CD4-positive, alpha-beta memory T cell (primary cell): ENCODE results near the gene ANKRD50. TPM values are rescaled to one million over a fixed set of nuclear protein-coding genes. Genes with fewer than 3 reads are reported as not detected.

ENCODE experiments used
- CTCF ChIA-PET: fragments of 350-600 bp; sonication (Branson Sonifier 250); formaldehyde crosslinking; loops from one replicate; lab custom pipeline; 2021; ENCODE audit warnings: inconsistent platforms; ENCODE audit not compliant: partially characterized antibody; lab: Charles Lee
- POLR2A ChIA-PET: fragments of 350-600 bp; sonication (Branson Sonifier 250); formaldehyde crosslinking; loops from one replicate; lab custom pipeline; 2021; ENCODE audit not compliant: partially characterized antibody; lab: Charles Lee
- DNase-seq, 5 donors: peaks; one replicate each; pipeline versions ENCODE4 v3.0.0 to v3.0.0-alpha.2; 2020 to 2022; ENCODE audit warnings: mixed read lengths in 1 of 5
- H3K27ac ChIP-seq: one replicate; pipeline ENCODE4 v1.7.0; 2013; ENCODE audit warnings: low read depth, low read length
- H3K27me3 ChIP-seq: 2 replicates; pipeline ENCODE4 v1.7.0; 2013; ENCODE audit warnings: mild to moderate bottlenecking, low read length, moderate library complexity; ENCODE audit not compliant: insufficient read depth
- H3K36me3 ChIP-seq: 2 replicates; pipeline ENCODE4 v1.7.0; 2013; ENCODE audit warnings: mild to moderate bottlenecking, low read length, moderate library complexity; ENCODE audit not compliant: insufficient read depth
- H3K4me1 ChIP-seq: 2 replicates; pipeline ENCODE4 v1.7.0; 2013; ENCODE audit warnings: mild to moderate bottlenecking, low read length, moderate library complexity; ENCODE audit not compliant: insufficient read depth
- H3K4me3 ChIP-seq, 2 donors: one replicate each; pipeline ENCODE4 v1.7.0; 2013; ENCODE audit warnings: low read length in 2 of 2, mild to moderate bottlenecking in 1 of 2
- H3K9me3 ChIP-seq, 2 donors: one replicate each; pipeline ENCODE4 v1.7.0; 2013; ENCODE audit warnings: low read length in 2 of 2, control low read depth in 1 of 2; ENCODE audit not compliant: control insufficient read depth in 1 of 2
- H3K27ac Mint-ChIP-seq, 7 donors: one replicate each; pipeline ENCODE4 v1.8.0; 2020 to 2021; ENCODE audit warnings: mixed read lengths in 7 of 7, mild to moderate bottlenecking in 6 of 7, inconsistent platforms in 3 of 7, moderate library complexity in 3 of 7
- H3K27me3 Mint-ChIP-seq, 2 donors: one replicate each; pipeline ENCODE4 v1.8.0; 2020 to 2021; ENCODE audit warnings: mixed read lengths in 2 of 2
- H3K36me3 Mint-ChIP-seq, 2 donors: one replicate each; pipeline ENCODE4 v1.8.0; 2020 to 2021; ENCODE audit warnings: mixed read lengths in 2 of 2, inconsistent platforms in 1 of 2, mild to moderate bottlenecking in 1 of 2
- H3K4me1 Mint-ChIP-seq, 4 donors: one replicate each; pipeline ENCODE4 v1.8.0; 2020 to 2021; ENCODE audit warnings: mixed read lengths in 4 of 4, mild to moderate bottlenecking in 1 of 4
- H3K4me3 Mint-ChIP-seq, 8 donors: one replicate each; pipeline ENCODE4 v1.8.0; 2020 to 2021; ENCODE audit warnings: mixed read lengths in 8 of 8, mild to moderate bottlenecking in 7 of 8, moderate library complexity in 6 of 8, inconsistent platforms in 3 of 8
- H3K9me3 Mint-ChIP-seq, 8 donors: one replicate each; pipeline ENCODE4 v1.8.0; 2020 to 2021; ENCODE audit warnings: mixed read lengths in 8 of 8, mild to moderate bottlenecking in 5 of 8, inconsistent platforms in 3 of 8, moderate library complexity in 1 of 8
- intact Hi-C: fragments of 100-400 bp; cut with micrococcal nuclease; formaldehyde crosslinking; loops from one replicate; pipeline ENCODE4 v1.15.1; 2023
- polyA plus RNA-seq, 2 donors: library from polyadenylated mRNA; unstranded; fragments of 300-500 nt; fragmentation: Illumina TruSeq; gene quantifications; one replicate each; pipeline ENCODE4 v1.2.3, GENCODE V29; 2021
- total RNA-seq, 2 experiments: library from RNA; stranded (reverse); gene quantifications; one replicate each; pipeline ENCODE4 v1.2.3, GENCODE V29; 2021

The ANKRD50 gene
- total and polyA plus RNA-seq, 4 experiments from 2014 or later = 0.11 to 0.19 (median 0.12) TPM; not detected in 1

GRCh38 chr4:124691801-124692200 lies 20.7 kb downstream of the ANKRD50 start:
- no peaks in the 10 kb centered on the region for H3K4me1 ChIP-seq
- H3K27ac Mint-ChIP-seq = no peak overlapping the region
- no peaks in the 10 kb centered on the region for H3K36me3 ChIP-seq
- no peaks in the 10 kb centered on the region for H3K27me3 ChIP-seq
- no peaks in the 10 kb centered on the region for H3K9me3 ChIP-seq
- H3K27me3 Mint-ChIP-seq = peaks cover 0 to 4% of the 10 kb centered on the region in 2 donors
- POLR2A ChIA-PET = no interaction called here
- CTCF ChIA-PET = no interaction called here
- intact Hi-C loops = no loop called here
- peaks cover 0 to 4% (median 0%) of the 10 kb centered on the region in 8 donors for H3K9me3 Mint-ChIP-seq
- H3K4me1 Mint-ChIP-seq = no peaks in the 10 kb centered on the region
- no peak overlapping the region for H3K27ac ChIP-seq
- no peak overlapping the region for H3K4me3 ChIP-seq
- no peak for DNase-seq
- H3K4me3 Mint-ChIP-seq = no peak overlapping the region
- H3K36me3 Mint-ChIP-seq = no peaks in the 10 kb centered on the region

DNA sequence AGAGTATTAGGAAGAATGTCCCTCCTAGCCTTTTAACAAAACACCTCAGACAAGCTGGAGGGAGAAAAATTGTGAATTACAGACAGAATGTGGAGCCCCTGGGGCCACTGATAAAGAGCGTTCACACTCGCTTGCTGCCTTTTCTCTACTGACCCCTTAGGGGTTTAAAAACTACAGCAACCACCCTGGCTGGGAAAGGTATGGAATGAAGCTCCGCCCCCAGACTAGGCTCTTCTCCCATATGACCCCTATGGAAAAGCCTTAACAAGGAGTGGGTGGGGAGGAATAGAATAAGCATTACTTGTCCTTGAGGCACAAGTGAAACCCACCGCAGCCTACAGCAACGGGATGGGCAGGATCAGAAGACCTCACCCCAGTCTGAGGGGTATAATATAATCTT lies 26.3 kb downstream of the ANKRD50 start:
- no peak for DNase-seq
- Mint-ChIP-seq H3K4me3 (no peak overlapping the region), H3K27ac (no peak overlapping the region), H3K9me3 (peaks cover 0 to 2% (median 0%) of the 10 kb centered on the region in 8 donors), H3K36me3 (no peaks in the 10 kb centered on the region), H3K4me1 (no peaks in the 10 kb centered on the region), H3K27me3 (no peaks in the 10 kb centered on the region)
- intact Hi-C loops = no loop called here
- Histone ChIP-seq H3K4me3 (no peak overlapping the region), H3K27me3 (no peaks in the 10 kb centered on the region), H3K36me3 (no peaks in the 10 kb centered on the region), H3K9me3 (no peaks in the 10 kb centered on the region), H3K27ac (no peak overlapping the region), H3K4me1 (no peaks in the 10 kb centered on the region)
- CTCF ChIA-PET = interaction anchor here (1.0 kb wide), 1 partner anchor 936 kb away, joined by 3 read pairs; no protein-coding TSS in a partner anchor
- POLR2A ChIA-PET = no interaction called here

DNA sequence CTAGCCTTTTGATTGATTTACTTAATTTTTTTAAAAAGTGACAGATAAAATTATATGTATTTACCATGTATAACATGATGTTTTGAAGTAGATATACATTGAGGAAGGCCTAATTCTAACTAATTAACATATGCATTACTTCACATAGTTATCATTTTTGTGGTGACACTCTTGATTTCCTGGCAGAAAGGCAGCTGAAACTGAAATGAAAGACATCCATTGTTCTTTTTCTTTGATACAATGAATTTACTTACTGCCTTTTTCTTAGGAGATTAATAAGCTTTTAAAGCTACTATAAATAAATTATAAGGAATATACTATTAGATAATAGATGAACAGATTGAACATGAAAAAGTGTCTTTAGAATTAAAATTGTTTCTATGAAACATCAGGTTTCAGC lies 26.7 kb downstream of the ANKRD50 start:
- POLR2A ChIA-PET = no interaction called here
- CTCF ChIA-PET = interaction anchor here (1.0 kb wide), 1 partner anchor 937 kb away, joined by 3 read pairs; no protein-coding TSS in a partner anchor
- Mint-ChIP-seq H3K36me3 (no peaks in the 10 kb centered on the region), H3K4me3 (no peak overlapping the region), H3K4me1 (no peaks in the 10 kb centered on the region), H3K27ac (no peak overlapping the region), H3K27me3 (no peaks in the 10 kb centered on the region), H3K9me3 (peaks cover 0 to 2% (median 0%) of the 10 kb centered on the region in 8 donors)
- no peak overlapping the region for H3K27ac ChIP-seq
- no peak overlapping the region for H3K4me3 ChIP-seq
- no peaks in the 10 kb centered on the region for H3K36me3 ChIP-seq
- intact Hi-C loops = no loop called here
- H3K9me3 ChIP-seq = no peaks in the 10 kb centered on the region
- no peak for DNase-seq
- no peaks in the 10 kb centered on the region for H3K4me1 ChIP-seq
- no peaks in the 10 kb centered on the region for H3K27me3 ChIP-seq

DNA sequence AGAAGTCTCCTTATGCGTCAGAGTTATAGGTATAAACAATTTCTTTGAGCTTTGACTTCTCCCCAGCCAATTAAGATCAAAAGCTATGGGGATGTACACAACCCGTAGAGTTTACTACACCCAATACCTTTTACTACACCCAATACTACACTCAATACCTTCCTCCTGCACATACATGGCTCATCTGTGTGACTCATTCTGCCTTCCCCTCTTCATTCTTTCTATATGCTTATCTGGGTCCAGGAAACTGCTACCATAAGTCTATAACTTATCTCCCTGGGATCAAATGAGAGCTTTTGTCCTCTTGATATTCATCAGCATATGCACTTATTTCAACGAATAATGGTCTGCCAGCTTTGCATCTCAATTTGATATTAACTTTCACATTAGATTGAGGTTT lies 28.2 kb downstream of the ANKRD50 start:
- Mint-ChIP-seq H3K4me3 (no peak overlapping the region), H3K36me3 (no peaks in the 10 kb centered on the region), H3K4me1 (no peaks in the 10 kb centered on the region), H3K27ac (no peak overlapping the region), H3K27me3 (no peaks in the 10 kb centered on the region), H3K9me3 (peaks cover 0 to 2% (median 0%) of the 10 kb centered on the region in 8 donors)
- no peaks in the 10 kb centered on the region for H3K4me1 ChIP-seq
- ChIA-PET CTCF (no interaction called here), POLR2A (no interaction called here)
- intact Hi-C loops = no loop called here
- no peaks in the 10 kb centered on the region for H3K27me3 ChIP-seq
- H3K27ac ChIP-seq = no peak overlapping the region
- DNase-seq = no peak
- H3K4me3 ChIP-seq = no peak overlapping the region
- H3K9me3 ChIP-seq = no peaks in the 10 kb centered on the region
- H3K36me3 ChIP-seq = no peaks in the 10 kb centered on the region

GRCh38 chr4:124682384-124682783 lies 30.1 kb downstream of the ANKRD50 start:
- no peaks in the 10 kb centered on the region for H3K27me3 Mint-ChIP-seq
- no peak overlapping the region for H3K27ac Mint-ChIP-seq
- intact Hi-C loops = no loop called here
- no peak overlapping the region for H3K4me3 Mint-ChIP-seq
- H3K36me3 Mint-ChIP-seq = no peaks in the 10 kb centered on the region
- H3K4me1 ChIP-seq = no peaks in the 10 kb centered on the region
- peaks cover 0 to 2% (median 0%) of the 10 kb centered on the region in 8 donors for H3K9me3 Mint-ChIP-seq
- no peaks in the 10 kb centered on the region for H3K9me3 ChIP-seq
- no peak overlapping the region for H3K4me3 ChIP-seq
- no peak for DNase-seq
- no peaks in the 10 kb centered on the region for H3K4me1 Mint-ChIP-seq
- H3K27me3 ChIP-seq = no peaks in the 10 kb centered on the region
- no peak overlapping the region for H3K27ac ChIP-seq
- ChIA-PET CTCF (no interaction called here), POLR2A (no interaction called here)
- no peaks in the 10 kb centered on the region for H3K36me3 ChIP-seq

DNA sequence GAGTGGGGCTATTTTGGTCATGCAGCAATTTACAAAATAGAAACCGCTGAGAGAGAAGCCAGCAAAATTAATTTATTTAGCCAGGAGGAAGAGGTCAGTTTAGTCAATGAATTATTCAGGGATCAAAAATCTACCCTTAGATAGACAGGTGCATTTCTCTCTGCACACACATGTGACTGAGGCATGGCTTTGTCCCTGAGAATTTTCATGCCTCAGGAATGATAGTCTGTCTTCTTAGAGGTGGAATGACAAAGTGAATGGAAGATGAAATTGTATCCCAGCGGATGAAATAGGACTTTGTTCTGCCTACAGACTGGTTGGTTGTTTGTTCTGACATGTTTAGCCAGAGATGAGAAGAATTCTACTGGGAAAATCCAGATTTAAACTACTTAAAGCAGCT lies 46.0 kb downstream of the ANKRD50 start:
- no peak overlapping the region for H3K27ac ChIP-seq
- no peak overlapping the region for H3K27ac Mint-ChIP-seq
- H3K27me3 Mint-ChIP-seq = no peaks in the 10 kb centered on the region
- H3K4me1 ChIP-seq = no peaks in the 10 kb centered on the region
- peaks cover 0 to 6% (median 0%) of the 10 kb centered on the region in 8 donors for H3K9me3 Mint-ChIP-seq
- ChIA-PET POLR2A (no interaction called here), CTCF (no interaction called here)
- intact Hi-C loops = no loop called here
- H3K36me3 ChIP-seq = no peaks in the 10 kb centered on the region
- no peaks in the 10 kb centered on the region for H3K36me3 Mint-ChIP-seq
- no peak overlapping the region for H3K4me3 Mint-ChIP-seq
- no peaks in the 10 kb centered on the region for H3K9me3 ChIP-seq
- H3K4me3 ChIP-seq = no peak overlapping the region
- no peak for DNase-seq
- no peaks in the 10 kb centered on the region for H3K27me3 ChIP-seq
- H3K4me1 Mint-ChIP-seq = no peaks in the 10 kb centered on the region

- no peak overlapping the region for H3K4me3 Mint-ChIP-seq
Observed at GRCh38 chr4:124658795-124659194, 53.7 kb downstream of the ANKRD50 start.

DNA sequence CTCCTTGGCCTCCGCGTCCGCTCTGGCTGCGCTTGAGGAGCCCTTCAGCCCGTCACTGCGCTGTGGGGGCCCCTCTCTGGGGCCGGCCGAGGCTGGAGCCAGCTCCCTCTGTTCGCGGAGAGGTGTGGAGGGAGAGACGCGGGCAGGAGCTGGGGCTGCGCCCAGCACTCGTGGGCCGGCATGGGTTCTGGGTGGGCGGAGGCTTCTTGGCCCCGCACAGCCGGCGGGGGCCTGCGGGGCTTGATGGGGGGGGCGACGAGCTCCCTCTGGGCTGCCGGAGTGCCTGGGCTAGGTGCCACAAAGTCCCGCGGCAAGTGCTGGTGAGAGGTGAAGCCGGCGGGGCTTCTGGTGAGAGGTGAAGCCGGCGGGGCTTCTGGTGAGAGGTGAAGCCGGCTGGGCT lies 61.9 kb downstream of the ANKRD50 start:
- no peaks in the 10 kb centered on the region for H3K36me3 ChIP-seq
- Mint-ChIP-seq H3K36me3 (no peaks in the 10 kb centered on the region), H3K27me3 (peaks cover 0 to 1% of the 10 kb centered on the region in 2 donors), H3K4me3 (no peak overlapping the region), H3K4me1 (no peaks in the 10 kb centered on the region), H3K9me3 (peaks cover 0 to 6% (median 0%) of the 10 kb centered on the region in 8 donors), H3K27ac (no peak overlapping the region)
- ChIA-PET CTCF (no interaction called here), POLR2A (no interaction called here)
- no peak for DNase-seq
- intact Hi-C loops = no loop called here
- no peak overlapping the region for H3K4me3 ChIP-seq
- H3K27me3 ChIP-seq = no peaks in the 10 kb centered on the region
- H3K4me1 ChIP-seq = no peaks in the 10 kb centered on the region
- H3K27ac ChIP-seq = no peak overlapping the region
- no peaks in the 10 kb centered on the region for H3K9me3 ChIP-seq

More at GRCh38 chr4:124658795-124659194, 53.7 kb downstream of the ANKRD50 start:
- Mint-ChIP-seq H3K4me1 (no peaks in the 10 kb centered on the region), H3K27me3 (no peaks in the 10 kb centered on the region), H3K27ac (no peak overlapping the region), H3K9me3 (peaks cover 0 to 4% (median under 1%) of the 10 kb centered on the region in 8 donors), H3K36me3 (no peaks in the 10 kb centered on the region)
- DNase-seq = no peak
- Histone ChIP-seq H3K9me3 (no peaks in the 10 kb centered on the region), H3K27ac (no peak overlapping the region), H3K4me3 (no peak overlapping the region), H3K27me3 (no peaks in the 10 kb centered on the region), H3K36me3 (no peaks in the 10 kb centered on the region), H3K4me1 (no peaks in the 10 kb centered on the region)
- ChIA-PET CTCF (no interaction called here), POLR2A (no interaction called here)
- intact Hi-C loops = no loop called here
